Left lung (tissue), 10 donors: ENCODE results near the gene LPCAT4. TPM values are rescaled to one million over a fixed set of nuclear protein-coding genes. Genes with fewer than 3 reads are reported as not detected.
"Not testable (repeated sequence)": the region's sequence is repeated elsewhere in the genome, so short reads cannot be mapped to it uniquely, and the experiment has no call there.

Experiments used
- ATAC-seq: fragments of 200-7000 bp; cut with Tn5 transposase; one replicate; pipeline ENCODE4 v1.9.1; 2020; ENCODE audit warnings: moderate library complexity
- DNase-seq, 4 donors: peaks; one replicate each; pipeline ENCODE4 v3.0.0-alpha.2; 2013 to 2020
- H3K27ac ChIP-seq, 2 donors: fragments of 200-600 bp; sonication (generic) in 1 of 2; one replicate each; pipeline versions ENCODE4 v1.5.0 to v1.8.0; 2020 to 2021
- H3K27me3 ChIP-seq, 2 donors: fragments of 200-600 bp; sonication (generic) in 1 of 2; one replicate each; pipeline versions ENCODE4 v1.5.0 to v1.8.0; 2020 to 2021
- H3K36me3 ChIP-seq, 2 donors: fragments of 200-600 bp; sonication (generic) in 1 of 2; one replicate each; pipeline versions ENCODE4 v1.5.0 to v1.8.0; 2020 to 2021
- H3K4me1 ChIP-seq, 2 donors: fragments of 200-600 bp; one replicate each; pipeline ENCODE4 v1.8.0; 2021
- H3K4me3 ChIP-seq, 2 donors: fragments of 200-600 bp; sonication (generic) in 1 of 2; one replicate each; pipeline versions ENCODE4 v1.5.0 to v1.8.0; 2020 to 2021; ENCODE audit warnings: mild to moderate bottlenecking in 1 of 2
- H3K9me3 ChIP-seq, 2 donors: fragments of 200-600 bp; sonication (generic) in 1 of 2; one replicate each; pipeline versions ENCODE4 v1.5.0 to v1.8.0; 2020 to 2021
- CTCF ChIP-seq, 2 donors: fragments of 200-600 bp; sonication (generic) in 1 of 2; IDR thresholded peaks; one replicate each; pipeline versions ENCODE4 v1.5.0 to v1.8.0; 2021; ENCODE audit warnings: antibody characterized with exemption in 2 of 2
- intact Hi-C, 2 donors: fragments of 100-400 bp; cut with DNase I; formaldehyde crosslinking; loops; one replicate each; pipeline versions ENCODE4 v1.11.2 to v1.14.2; 2022
- polyA plus RNA-seq, 6 donors: library from polyadenylated mRNA; unstranded; fragments of 120-200 nt; gene quantifications; one replicate each; pipeline ENCODE4 v1.2.1, GENCODE V29; 2013; ENCODE audit not compliant: insufficient read length in 6 of 6
- total RNA-seq, 2 donors: library from RNA; stranded (reverse); fragmentation: NEBNext Ultra II Directional; extraction: Animal tissue kit (Norgen Biotek cat#: 25700); gene quantifications; one replicate each; pipeline ENCODE4 v1.2.1, GENCODE V29; 2021
- donor health status: DM: no; HTN: yes; CAD: no.
- donor health status: DM: no; HTN: no; CAD: no.

LPCAT4 gene
- total and polyA plus RNA-seq, 8 donors: 34.9 to 53.0 (median 45.4) TPM

GRCh38 chr15:34376856-34377255 is 9.9 kb upstream of the LPCAT4 start:
- intact Hi-C loops: no loop called here
- no peak overlapping the region for H3K4me3 ChIP-seq
- no peak for TF ChIP-seq CTCF (IDR thresholded peaks at IDR 0.05)
- no peaks in the 10 kb centered on the region for H3K9me3 ChIP-seq
- no peaks in the 10 kb centered on the region for H3K4me1 ChIP-seq
- DNase-seq (no peak), ATAC-seq (no peak)
- H3K27ac ChIP-seq: no peak overlapping the region
- no peaks in the 10 kb centered on the region for H3K27me3 ChIP-seq
- H3K36me3 ChIP-seq: no peaks in the 10 kb centered on the region

- H3K27ac ChIP-seq, H3K4me3 ChIP-seq, H3K9me3 ChIP-seq, H3K36me3 ChIP-seq, ATAC-seq, DNase-seq, H3K4me1 ChIP-seq, H3K27me3 ChIP-seq, intact Hi-C loops: not testable (repeated sequence)
These were observed 8.5 kb upstream of the LPCAT4 start for GRCh38 chr15:34375541-34375940.

- H3K27ac ChIP-seq: no peak overlapping the region
- H3K27me3 ChIP-seq: no peaks in the 10 kb centered on the region
- H3K9me3 ChIP-seq: no peaks in the 10 kb centered on the region
- no peaks in the 10 kb centered on the region for H3K36me3 ChIP-seq
- TF ChIP-seq CTCF (IDR thresholded peaks at IDR 0.05): no peak
- DNase-seq: no peak
- ATAC-seq: no peak
- no peak overlapping the region for H3K4me3 ChIP-seq
- H3K4me1 ChIP-seq: no peaks in the 10 kb centered on the region
- intact Hi-C loops: no loop called here
These were observed 7.8 kb upstream of the LPCAT4 start for GRCh38 chr15:34374816-34375215.

- no peaks in the 10 kb centered on the region for H3K27me3 ChIP-seq
- no peaks in the 10 kb centered on the region for H3K9me3 ChIP-seq
- H3K36me3 ChIP-seq: no peaks in the 10 kb centered on the region
- intact Hi-C loops: no loop called here
- H3K4me1 ChIP-seq: no peaks in the 10 kb centered on the region
- no peak for ATAC-seq
- DNase-seq: no peak
- no peak for TF ChIP-seq CTCF (IDR thresholded peaks at IDR 0.05)
- no peak overlapping the region for H3K4me3 ChIP-seq
- no peak overlapping the region for H3K27ac ChIP-seq
These were observed 7.0 kb upstream of the LPCAT4 start for GRCh38 chr15:34373951-34374350.

- ATAC-seq (no peak), DNase-seq (no peak)
- Histone ChIP-seq H3K27ac (no peak overlapping the region), H3K4me3 (no peak overlapping the region), H3K4me1 (peaks cover 10 to 14% of the 10 kb centered on the region in 2 donors), H3K36me3 (no peaks in the 10 kb centered on the region), H3K27me3 (no peaks in the 10 kb centered on the region), H3K9me3 (no peaks in the 10 kb centered on the region)
- no peak for TF ChIP-seq CTCF (IDR thresholded peaks at IDR 0.05)
- intact Hi-C loops: no loop called here
These were observed 3.6 kb upstream of the LPCAT4 start for GRCh38 chr15:34370643-34371042.

GRCh38 chr15:34370129-34370528 is 3.1 kb upstream of the LPCAT4 start:
- ATAC-seq: no peak
- Histone ChIP-seq H3K27me3 (no peaks in the 10 kb centered on the region), H3K4me1 (peaks cover 11 to 20% of the 10 kb centered on the region in 2 donors), H3K4me3 (no peak overlapping the region), H3K9me3 (no peaks in the 10 kb centered on the region), H3K27ac (no peak overlapping the region), H3K36me3 (no peaks in the 10 kb centered on the region)
- intact Hi-C loops: no loop called here
- no peak for DNase-seq
- TF ChIP-seq CTCF (IDR thresholded peaks at IDR 0.05): no peak
